Astrocyte (in vitro differentiated cells and primary cell): ENCODE data around the gene FAF2. TPM values are rescaled to one million over a fixed set of nuclear protein-coding genes. Genes with fewer than 3 reads are reported as not detected.

Experiments used
- DNase-seq: peaks from one replicate; pipeline ENCODE4 v3.0.0-alpha.2; 2010; ENCODE audit warnings: low read depth
- FAIRE-seq: peaks from 2 replicates; lab custom pipeline; 2011; peaks lifted over from hg19 to GRCh38; lab: Jason Lieb, UNC
- H2AFZ ChIP-seq: 2 replicates; pipeline ENCODE4 v1.6.0; 2012; ENCODE audit warnings: low read depth, low read length, inconsistent platforms
- H3K27ac ChIP-seq: 2 replicates; pipeline ENCODE4 v1.5.1; 2011; ENCODE audit warnings: low read depth, low read length, inconsistent platforms
- H3K27me3 ChIP-seq: 2 replicates; pipeline ENCODE4 v1.6.0; 2011; ENCODE audit warnings: low read length, inconsistent platforms; ENCODE audit not compliant: insufficient read depth
- H3K36me3 ChIP-seq: 2 replicates; pipeline ENCODE4 v1.5.1; 2011; ENCODE audit warnings: low read length, inconsistent platforms; ENCODE audit not compliant: insufficient read depth
- H3K4me1 ChIP-seq: 2 replicates; pipeline ENCODE4 v1.5.1; 2011; ENCODE audit warnings: low read length, inconsistent platforms; ENCODE audit not compliant: insufficient read depth
- H3K4me2 ChIP-seq: 2 replicates; pipeline ENCODE4 v1.6.0; 2012; ENCODE audit warnings: low read length, inconsistent platforms
- H3K4me3 ChIP-seq: 2 replicates; pipeline ENCODE4 v1.5.1; 2011; ENCODE audit warnings: low read depth, mild to moderate bottlenecking, low read length, inconsistent platforms; ENCODE audit not compliant: insufficient read depth
- H3K79me2 ChIP-seq: 2 replicates; pipeline ENCODE4 v1.6.0; 2012; ENCODE audit warnings: mild to moderate bottlenecking, low read length, inconsistent platforms; ENCODE audit not compliant: insufficient read depth
- H3K9ac ChIP-seq: 2 replicates; pipeline ENCODE4 v1.6.0; 2012; ENCODE audit warnings: mild to moderate bottlenecking, low read length, inconsistent platforms
- H3K9me3 ChIP-seq: 2 replicates; pipeline ENCODE4 v1.5.1; 2012; ENCODE audit warnings: low read depth, mild to moderate bottlenecking, low read length, inconsistent platforms; ENCODE audit not compliant: insufficient read depth
- H4K20me1 ChIP-seq: 2 replicates; pipeline ENCODE4 v1.6.0; 2012; ENCODE audit warnings: low read length, inconsistent platforms; ENCODE audit not compliant: insufficient read depth
- H3K27ac Mint-ChIP-seq: one replicate; pipeline ENCODE4 v1.8.0; 2021; ENCODE audit warnings: mild to moderate bottlenecking, mixed read lengths; ENCODE audit not compliant: unreplicated experiment
- H3K27me3 Mint-ChIP-seq: one replicate; pipeline ENCODE4 v1.8.0; 2021; ENCODE audit warnings: low read depth, mixed read lengths; ENCODE audit not compliant: unreplicated experiment
- H3K36me3 Mint-ChIP-seq: one replicate; pipeline ENCODE4 v1.8.0; 2021; ENCODE audit warnings: low read depth, mixed read lengths; ENCODE audit not compliant: unreplicated experiment
- H3K4me1 Mint-ChIP-seq: one replicate; pipeline ENCODE4 v1.8.0; 2021; ENCODE audit warnings: low read depth, mixed read lengths; ENCODE audit not compliant: unreplicated experiment
- H3K4me3 Mint-ChIP-seq: one replicate; pipeline ENCODE4 v1.8.0; 2021; ENCODE audit warnings: mild to moderate bottlenecking, moderate library complexity, mixed read lengths; ENCODE audit not compliant: unreplicated experiment
- H3K9me3 Mint-ChIP-seq: one replicate; pipeline ENCODE4 v1.8.0; 2021; ENCODE audit warnings: mild to moderate bottlenecking, mixed read lengths; ENCODE audit not compliant: unreplicated experiment
- CTCF ChIP-seq: IDR thresholded peaks from 2 replicates; pipeline ENCODE4 v1.5.1; 2011; ENCODE audit warnings: low read depth, mild to moderate bottlenecking, inconsistent platforms, low read length, moderate library complexity; ENCODE audit not compliant: insufficient read depth
- EZH2 ChIP-seq: IDR thresholded peaks from 2 replicates; pipeline ENCODE4 v1.6.1; 2012; ENCODE audit warnings: mild to moderate bottlenecking, low read length, inconsistent platforms; ENCODE audit not compliant: insufficient read depth
- total RNA-seq: library from RNA; stranded (reverse); gene quantifications from 2 replicates; pipeline ENCODE4 v1.2.1, GENCODE V29; 2021

Gene FAF2
- total RNA-seq, 1 donor from 2014 or later, result 56.2 TPM

DNA sequence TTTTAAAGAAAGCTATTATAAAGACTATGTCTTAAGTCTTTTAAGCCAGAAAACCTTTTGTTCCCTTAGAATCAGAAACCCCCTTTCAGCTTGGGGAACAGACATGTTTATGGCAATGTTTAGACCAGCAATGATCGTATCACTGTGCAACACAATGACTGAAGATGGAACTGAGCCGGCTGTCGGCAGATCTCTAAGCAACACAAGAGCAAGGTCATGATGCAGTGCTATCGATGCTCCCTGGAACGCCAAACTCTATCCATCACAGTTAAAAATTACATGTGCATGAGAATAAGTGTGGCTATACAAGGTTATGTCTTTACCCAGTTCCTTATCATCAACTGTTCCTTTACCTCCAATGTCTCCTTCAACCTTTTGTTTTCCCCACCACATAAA, 90.8 kb downstream of the FAF2 start:
- no peak for DNase-seq
- Mint-ChIP-seq H3K27ac (no peak overlapping the region), H3K9me3 (no peaks in the 10 kb centered on the region), H3K27me3 (no peaks in the 10 kb centered on the region), H3K36me3 (peaks cover 5% of the 10 kb centered on the region), H3K4me3 (no peak overlapping the region), H3K4me1 (peaks cover 25% of the 10 kb centered on the region)
- FAIRE-seq, result no peak
- Histone ChIP-seq H3K36me3 (no peaks in the 10 kb centered on the region), H3K4me3 (no peak overlapping the region), H3K9ac (no peak overlapping the region), H2AFZ (no peak overlapping the region), H3K27me3 (no peaks in the 10 kb centered on the region), H3K27ac (no peak overlapping the region), H3K9me3 (no peaks in the 10 kb centered on the region), H3K79me2 (peaks cover 25% of the 10 kb centered on the region), H3K4me2 (no peak overlapping the region), H3K4me1 (peaks cover 43% of the 10 kb centered on the region), H4K20me1 (peaks cover 22% of the 10 kb centered on the region)
- TF ChIP-seq EZH2 (no peak), CTCF (no peak)

- Histone ChIP-seq H3K4me3 (no peak overlapping the region), H3K9me3 (no peaks in the 10 kb centered on the region), H3K9ac (no peak overlapping the region), H3K79me2 (peaks cover 10% of the 10 kb centered on the region), H3K27me3 (no peaks in the 10 kb centered on the region), H3K4me2 (no peak overlapping the region), H4K20me1 (peaks cover 7% of the 10 kb centered on the region), H3K27ac (no peak overlapping the region), H3K4me1 (peaks cover 30% of the 10 kb centered on the region), H3K36me3 (no peaks in the 10 kb centered on the region), H2AFZ (no peak overlapping the region)
- Mint-ChIP-seq H3K4me3 (no peak overlapping the region), H3K27ac (peak overlapping the region; percentile 58), H3K27me3 (no peaks in the 10 kb centered on the region), H3K9me3 (no peaks in the 10 kb centered on the region), H3K4me1 (peaks cover 13% of the 10 kb centered on the region), H3K36me3 (peaks cover 2% of the 10 kb centered on the region)
- TF ChIP-seq CTCF, result no peak
- TF ChIP-seq EZH2, result no peak
- DNase-seq (no peak), FAIRE-seq (no peak)
Measured at GRCh38 chr5:176540476-176540899, 92.3 kb downstream of the FAF2 start.

GRCh38 chr5:176540956-176541337, 92.8 kb downstream of the FAF2 start:
- Histone ChIP-seq H3K4me1 (peaks cover 26% of the 10 kb centered on the region), H2AFZ (no peak overlapping the region), H3K36me3 (no peaks in the 10 kb centered on the region), H3K27ac (no peak overlapping the region), H4K20me1 (peaks cover 2% of the 10 kb centered on the region), H3K9me3 (no peaks in the 10 kb centered on the region), H3K27me3 (no peaks in the 10 kb centered on the region), H3K4me2 (no peak overlapping the region), H3K4me3 (no peak overlapping the region), H3K79me2 (peaks cover 6% of the 10 kb centered on the region), H3K9ac (no peak overlapping the region)
- Mint-ChIP-seq H3K36me3 (peaks cover 2% of the 10 kb centered on the region), H3K9me3 (no peaks in the 10 kb centered on the region), H3K27ac (peak overlapping the region; percentile 58), H3K4me3 (no peak overlapping the region), H3K4me1 (peaks cover 13% of the 10 kb centered on the region), H3K27me3 (no peaks in the 10 kb centered on the region)
- DNase-seq, result no peak
- no peak for FAIRE-seq
- TF ChIP-seq EZH2 (no peak), CTCF (no peak)
